AG08395 (cell line): ENCODE data around the gene FRAS1.
A peak's percentile ranks its signal among the peaks of the same experiment; 100 is the strongest.
"Not testable (repeated sequence)": the region's sequence is repeated elsewhere in the genome, so short reads cannot be mapped to it uniquely, and the experiment has no call there.

Experiments
- DNase-seq: peaks from one replicate; pipeline ENCODE4 v3.0.0; 2012; ENCODE audit warnings: mixed read lengths, low spot score

The FRAS1 gene

DNA sequence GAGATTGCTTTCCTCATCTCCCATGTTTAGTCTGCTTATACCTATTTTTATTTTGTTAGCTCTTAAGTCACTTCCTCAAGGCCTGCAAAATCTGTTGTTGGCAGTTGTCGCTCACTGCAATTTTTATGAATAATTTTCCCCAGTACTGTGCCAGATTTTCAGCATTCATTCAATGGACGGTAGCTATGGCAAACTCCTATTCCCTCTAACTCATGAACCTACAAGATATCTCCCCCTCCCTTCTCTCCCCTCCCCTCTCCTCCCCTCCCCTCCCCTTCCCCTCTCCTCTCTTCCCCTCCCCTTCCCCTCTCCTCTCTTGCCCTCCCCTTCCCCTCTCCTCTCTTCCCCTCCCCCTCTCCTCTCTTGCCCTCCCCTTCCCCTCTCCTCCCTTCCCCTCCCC, 160.4 kb downstream of the FRAS1 start:
- no peak for DNase-seq

DNA sequence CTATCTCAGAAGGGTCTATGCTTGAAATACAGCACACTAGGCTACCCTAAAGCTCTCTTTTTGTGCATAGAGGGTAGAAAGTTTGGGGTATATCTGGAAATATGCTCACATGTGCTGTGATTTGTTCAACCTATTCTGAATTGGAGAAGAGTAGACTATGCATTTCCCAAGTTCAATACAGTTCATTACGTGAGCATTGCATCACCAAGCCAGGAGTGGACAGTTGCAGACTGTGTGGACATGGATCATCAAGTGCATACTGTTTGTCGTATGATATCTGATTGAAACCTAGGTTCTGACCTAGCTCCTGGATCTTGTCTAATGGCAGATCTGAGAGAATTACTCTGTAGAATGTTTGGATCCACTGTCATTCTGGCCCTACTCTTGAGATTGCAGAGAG, 161.1 kb downstream of the FRAS1 start:
- DNase-seq = no peak

GRCh38 chr4:78219825-78220224, 162.7 kb downstream of the FRAS1 start:
- no peak for DNase-seq

DNA sequence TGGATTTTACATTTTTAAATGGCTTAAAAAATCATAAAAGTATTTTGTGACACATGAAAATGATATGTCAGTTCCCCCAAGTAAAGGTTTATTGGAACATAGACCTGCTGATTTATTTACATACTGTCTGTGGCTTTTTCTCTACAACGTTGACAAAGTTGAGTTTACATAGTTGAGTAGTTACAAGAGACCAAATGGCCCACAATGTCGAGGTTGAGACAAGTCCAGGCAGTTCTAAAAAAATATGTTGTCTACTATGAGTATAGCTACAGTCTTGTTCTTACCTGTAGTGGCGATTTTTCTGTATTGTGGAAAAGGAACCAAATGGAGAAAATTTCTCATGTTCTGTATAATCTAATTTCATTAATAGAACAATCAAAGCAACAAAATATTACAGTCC, 163.2 kb downstream of the FRAS1 start:
- DNase-seq = no peak

GRCh38 chr4:78222575-78223186, 165.6 kb downstream of the FRAS1 start:
- DNase-seq = no peak

DNA sequence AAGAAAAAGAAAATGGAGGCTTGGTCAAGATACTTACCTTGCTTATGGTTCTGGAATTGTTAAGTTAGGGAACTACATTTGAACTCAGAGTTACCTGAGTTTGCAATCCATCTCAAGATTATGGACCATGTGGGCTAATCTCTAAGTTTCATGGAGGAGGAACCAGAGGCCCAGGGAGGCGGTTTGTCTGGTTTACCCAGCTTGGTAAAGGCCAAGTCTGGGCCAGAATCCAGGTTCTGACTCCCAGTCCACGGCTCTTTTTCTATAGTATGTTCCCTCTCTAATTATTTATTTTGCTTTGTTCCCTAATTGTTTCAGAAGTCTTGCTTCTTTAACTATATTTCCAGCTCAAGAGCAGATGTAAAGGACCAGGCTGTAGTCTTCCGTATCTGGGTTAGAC, 168.1 kb downstream of the FRAS1 start:
- DNase-seq = no peak

- no peak for DNase-seq
Observed at GRCh38 chr4:78226279-78226678, 169.2 kb downstream of the FRAS1 start.

DNA sequence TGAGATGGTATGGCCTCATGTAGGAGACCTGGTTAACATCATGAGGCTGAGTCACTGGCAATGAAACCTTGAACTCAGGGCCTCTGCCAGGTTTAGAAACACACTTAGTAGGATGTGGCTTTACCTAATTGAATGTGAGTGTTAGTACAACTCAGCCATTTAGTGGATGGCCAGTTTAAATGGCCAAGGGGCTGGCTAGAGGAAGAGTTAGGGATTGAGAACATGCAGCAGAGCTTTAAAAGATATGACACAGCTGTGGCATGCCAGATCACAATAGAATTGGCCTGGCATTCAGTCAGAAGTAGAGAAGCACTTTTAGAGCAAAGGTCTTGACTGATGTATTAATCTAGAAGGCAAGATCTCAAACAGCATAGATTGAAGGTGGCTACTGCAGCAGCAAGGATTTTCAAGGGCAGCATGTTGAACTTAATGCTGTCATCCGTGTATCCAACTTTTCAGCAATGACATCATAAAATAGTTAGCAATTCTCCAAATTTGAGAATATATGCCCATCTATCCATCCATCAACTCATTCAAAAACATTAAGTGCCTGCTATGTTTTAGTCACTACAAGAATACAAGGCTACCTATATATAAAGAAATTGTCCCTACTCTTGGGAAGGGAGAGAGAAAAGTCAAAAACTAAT, 170.4 kb downstream of the FRAS1 start:
- no peak for DNase-seq

GRCh38 chr4:78235800-78236199, 178.7 kb downstream of the FRAS1 start:
- DNase-seq = no peak

- DNase-seq = no peak
Observed at GRCh38 chr4:78237360-78237759, 180.2 kb downstream of the FRAS1 start.

GRCh38 chr4:78242071-78242470, 184.9 kb downstream of the FRAS1 start:
- peak; percentile 31 for DNase-seq

DNA sequence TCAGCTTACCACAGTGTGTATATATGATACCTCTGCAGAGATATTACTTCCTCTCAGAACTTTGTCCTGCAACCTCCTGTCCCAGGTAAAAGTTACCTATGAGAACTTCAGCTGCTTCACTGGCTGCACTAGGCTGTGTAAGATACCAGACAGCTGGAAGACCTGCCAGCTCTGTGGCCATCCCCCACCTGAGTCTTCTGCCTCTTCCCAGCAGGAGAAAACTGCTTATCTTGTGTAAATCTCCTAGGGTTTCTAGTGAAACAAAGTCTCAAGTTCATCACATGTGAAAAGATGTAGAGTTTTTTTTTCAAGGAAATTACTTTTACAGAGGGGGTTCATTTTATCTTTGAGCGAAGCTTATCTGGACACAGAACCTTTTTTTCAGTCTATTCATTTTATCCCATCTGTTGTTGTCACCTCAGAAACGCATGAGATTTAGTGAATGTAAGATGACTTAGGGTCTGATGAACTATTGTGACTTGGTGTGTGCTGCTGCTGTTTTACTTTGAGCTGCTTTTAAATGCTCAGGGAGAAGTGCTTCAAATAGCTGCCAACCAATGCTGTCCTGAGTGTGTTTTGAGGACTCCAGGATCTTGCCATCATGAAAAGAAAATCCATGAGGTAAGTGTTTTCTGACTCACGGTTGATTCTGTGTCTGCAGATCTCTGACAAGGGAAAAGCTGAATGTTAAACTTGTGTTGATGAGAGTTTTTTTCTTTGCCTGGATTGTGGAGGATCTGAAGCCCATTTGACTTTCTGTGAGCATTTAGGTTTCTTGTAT, 187.8 kb downstream of the FRAS1 start:
- DNase-seq = no peak

DNA sequence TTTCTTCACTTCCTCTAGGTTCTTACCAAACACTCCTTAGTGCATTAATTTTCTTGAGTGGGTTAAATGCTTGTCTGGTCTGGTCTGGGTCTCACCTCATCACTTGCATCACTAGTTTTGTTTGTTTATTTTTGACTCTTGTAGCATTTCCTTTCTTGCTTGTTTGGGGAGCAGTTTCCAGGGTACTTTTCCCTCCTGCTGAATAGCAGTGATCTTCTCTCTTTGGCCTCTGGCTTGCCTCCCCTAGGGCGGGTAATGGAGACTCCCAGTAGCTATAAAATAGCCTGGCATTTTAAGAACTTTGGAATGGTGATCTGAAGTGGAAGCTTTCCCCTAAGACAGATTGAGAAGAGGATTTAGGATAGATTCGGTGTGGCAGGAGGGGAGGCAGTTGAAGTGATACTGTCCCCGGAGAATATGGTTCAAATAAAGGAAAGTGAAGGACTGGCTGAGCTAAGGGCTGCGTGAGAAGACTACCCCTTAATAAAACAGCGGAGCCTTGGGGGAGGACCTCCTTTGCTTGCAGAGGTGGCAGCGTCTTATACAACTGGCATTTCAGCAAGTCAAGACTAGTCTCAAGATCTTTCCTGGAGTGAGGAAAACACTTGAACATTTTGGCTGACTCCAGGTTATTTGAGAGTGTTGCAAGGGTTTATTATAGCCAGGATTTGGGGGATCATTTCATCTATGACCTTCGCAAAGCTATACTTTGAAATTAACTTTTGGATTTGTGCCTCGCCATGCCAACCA, 190.6 kb downstream of the FRAS1 start:
- no peak for DNase-seq

- no peak for DNase-seq
Observed at GRCh38 chr4:78250500-78250899, 193.4 kb downstream of the FRAS1 start.

DNA sequence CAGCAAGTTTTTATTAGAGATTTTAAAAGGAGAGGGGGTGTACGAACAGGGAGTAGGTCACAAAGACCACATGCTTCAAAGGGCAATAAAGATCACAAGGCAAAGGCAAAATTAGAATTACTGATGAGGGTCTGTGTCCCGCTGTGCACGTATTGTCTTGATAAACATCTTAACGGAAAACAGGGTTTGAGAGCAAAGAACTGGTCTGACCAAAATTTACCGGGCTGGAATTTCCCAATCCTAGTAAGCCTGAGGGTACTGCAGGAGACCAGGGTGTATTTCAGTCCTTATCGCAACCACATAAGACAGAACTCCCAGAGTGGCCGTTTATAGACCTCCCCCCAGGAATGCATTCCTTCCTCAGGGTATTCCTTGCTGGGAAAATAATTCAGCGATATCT, 195.7 kb downstream of the FRAS1 start:
- DNase-seq = not testable (repeated sequence)

DNA sequence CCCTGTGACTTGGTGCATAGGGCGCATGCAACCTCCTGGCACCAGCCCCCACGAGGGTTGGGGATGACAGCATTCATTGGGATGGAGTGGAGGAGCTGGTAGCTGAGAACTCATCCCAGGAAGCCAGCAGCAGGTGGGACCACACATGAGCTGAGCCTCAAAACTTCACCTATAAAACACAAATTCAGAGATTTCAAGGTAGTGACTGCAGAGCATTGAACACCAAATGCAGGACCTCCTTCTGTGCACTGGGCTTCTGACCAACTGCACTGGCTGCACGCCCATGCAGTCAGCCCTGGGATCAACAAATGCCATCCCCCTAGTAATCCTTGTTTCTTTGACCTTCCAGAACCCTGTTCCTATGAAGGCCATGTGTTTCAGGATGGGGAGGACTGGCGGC, 197.8 kb downstream of the FRAS1 start:
- DNase-seq = no peak

DNA sequence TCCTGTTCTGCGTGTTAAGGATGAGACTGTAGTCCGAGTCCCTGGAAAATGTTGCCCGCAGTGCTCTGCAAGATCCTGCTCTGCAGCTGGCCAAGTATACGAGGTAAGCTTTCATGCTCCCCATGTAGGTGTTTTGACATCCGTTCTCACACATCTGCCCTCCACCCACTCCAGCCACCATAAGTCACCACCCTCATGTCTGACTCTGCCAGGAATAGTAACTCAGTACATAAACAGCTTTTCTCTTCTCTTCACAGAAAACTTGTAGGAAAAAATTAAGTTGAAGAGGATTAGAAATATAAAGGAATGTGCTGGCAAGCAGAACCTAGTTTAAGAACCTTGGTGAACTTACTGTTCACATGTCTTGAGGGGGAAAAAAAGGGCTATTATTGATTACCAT, 207.9 kb downstream of the FRAS1 start:
- no peak for DNase-seq

DNA sequence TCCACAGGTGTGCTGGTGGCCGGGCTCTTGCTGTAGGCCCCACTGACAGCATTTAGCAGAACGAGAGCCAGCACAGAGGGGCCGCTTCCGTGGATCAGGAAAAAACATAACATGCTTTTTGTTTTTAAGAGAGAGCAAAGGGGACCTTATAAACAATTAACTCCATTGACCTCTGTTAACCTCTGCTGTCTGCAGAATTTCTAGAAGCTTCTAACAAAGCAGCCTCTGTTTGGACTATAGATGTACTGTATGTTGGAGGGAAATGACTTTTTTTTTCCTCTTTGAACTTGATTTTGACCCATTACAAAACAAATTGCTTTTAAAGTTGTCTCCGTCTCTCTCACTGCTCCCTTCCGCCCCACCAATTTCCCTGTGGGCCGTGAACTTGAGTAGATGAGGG, 210.7 kb downstream of the FRAS1 start:
- no peak for DNase-seq

DNA sequence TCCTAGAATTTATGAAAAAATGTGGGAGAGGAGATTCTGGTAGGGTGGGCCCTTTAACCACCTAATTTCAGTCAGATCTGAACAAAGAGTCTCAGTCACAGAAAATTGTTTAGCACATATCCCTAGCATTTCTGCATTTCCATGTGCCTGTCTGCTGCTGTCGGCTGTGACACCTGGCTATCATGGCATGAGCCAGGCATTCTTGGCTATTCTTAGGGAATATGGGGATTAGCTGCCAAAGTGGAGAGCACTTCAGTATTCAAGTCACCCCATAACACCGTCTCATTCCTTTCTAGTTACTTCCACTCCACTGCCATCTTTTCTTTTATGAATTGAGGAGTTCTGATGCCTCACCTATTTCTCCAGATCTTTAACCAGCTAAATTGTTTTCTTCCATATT, 211.5 kb downstream of the FRAS1 start:
- no peak for DNase-seq

DNA sequence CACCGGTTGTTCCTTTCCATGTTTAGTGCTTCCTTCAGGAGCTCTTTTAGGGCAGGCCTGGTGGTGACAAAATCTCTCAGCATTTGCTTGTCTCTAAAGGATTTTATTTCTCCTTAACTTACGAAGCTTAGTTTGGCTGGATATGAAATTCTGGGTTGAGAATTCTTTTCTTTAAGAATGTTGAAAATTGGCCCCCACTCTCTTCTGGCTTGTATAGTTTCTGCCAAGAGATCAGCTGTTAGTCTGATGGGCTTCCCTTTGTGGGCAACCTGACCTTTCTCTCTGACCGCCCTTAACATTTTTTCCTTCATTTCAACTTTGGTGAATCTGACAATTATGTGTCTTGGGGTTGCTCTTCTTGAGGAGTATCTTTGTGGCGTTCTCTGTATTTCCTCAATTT, 218.3 kb downstream of the FRAS1 start:
- not testable (repeated sequence) for DNase-seq

DNA sequence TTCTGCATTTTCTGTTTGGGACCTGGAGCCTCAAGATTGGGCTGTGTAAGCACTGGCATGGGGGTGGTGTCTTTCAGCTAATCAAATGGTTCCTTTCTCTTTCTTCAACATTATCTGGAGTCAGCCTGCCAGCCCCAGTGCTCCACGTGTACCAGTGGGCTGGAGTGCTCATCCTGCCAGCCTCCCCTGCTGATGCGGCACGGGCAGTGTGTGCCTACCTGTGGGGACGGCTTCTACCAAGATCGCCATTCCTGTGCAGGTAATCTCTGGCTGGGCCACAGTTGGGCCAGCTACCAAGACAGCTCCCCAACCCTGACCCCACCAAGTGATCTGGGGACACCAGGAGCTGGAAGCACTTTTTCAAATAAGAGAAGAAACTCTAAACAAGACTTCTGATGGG, 229.2 kb downstream of the FRAS1 start:
- no peak for DNase-seq

- peak; percentile 22 for DNase-seq
Observed at GRCh38 chr4:78288327-78288726, 231.2 kb downstream of the FRAS1 start.

GRCh38 chr4:78291277-78291676, 234.2 kb downstream of the FRAS1 start:
- no peak for DNase-seq
